Neuronal stem cell (in vitro differentiated cells): ENCODE measurements around the gene SLC6A7.

ENCODE experiments used
- DNase-seq: peaks from one replicate; pipeline ENCODE4 v3.0.0-alpha.2; 2013; ENCODE audit warnings: low spot score
- H2AFZ ChIP-seq: one replicate; pipeline ENCODE4 v1.6.1; 2013; ENCODE audit warnings: mild to moderate bottlenecking, low read length, inconsistent platforms
- H2AK5ac ChIP-seq: 2 replicates; pipeline ENCODE4 v1.6.1; 2013; ENCODE audit warnings: low read depth, mild to moderate bottlenecking, inconsistent platforms, low read length, moderate library complexity, mixed read lengths
- H2BK120ac ChIP-seq: 2 replicates; pipeline ENCODE4 v1.6.1; 2013; ENCODE audit warnings: low read depth, mild to moderate bottlenecking, inconsistent platforms, low read length, moderate library complexity, mixed read lengths
- H2BK12ac ChIP-seq: one replicate; pipeline ENCODE4 v1.6.1; 2013; ENCODE audit warnings: low read length, inconsistent platforms
- H2BK15ac ChIP-seq: 2 replicates; pipeline ENCODE4 v1.6.1; 2013; ENCODE audit warnings: mild to moderate bottlenecking, low read length, inconsistent platforms, mixed read lengths
- H2BK5ac ChIP-seq: one replicate; pipeline ENCODE4 v1.6.1; 2013; ENCODE audit warnings: inconsistent platforms, mild to moderate bottlenecking, low read length, moderate library complexity
- H3K14ac ChIP-seq: one replicate; pipeline ENCODE4 v1.6.1; 2013; ENCODE audit warnings: low read length, inconsistent platforms
- H3K18ac ChIP-seq: 2 replicates; pipeline ENCODE4 v1.6.1; 2013; ENCODE audit warnings: low read length, inconsistent platforms
- H3K23ac ChIP-seq: 2 replicates; pipeline ENCODE4 v1.6.1; 2013; ENCODE audit warnings: low read depth, mild to moderate bottlenecking, mixed read lengths, low read length, inconsistent platforms; ENCODE audit not compliant: poor library complexity
- H3K27ac ChIP-seq: replicated peaks from 3 replicates; pipeline ENCODE4 v1.5.1; 2013; ENCODE audit warnings: low read length, inconsistent platforms
- H3K27me3 ChIP-seq, 3 experiments: 2 replicates each; pipeline ENCODE4 v1.6.1; 2013; ENCODE audit warnings: low read length in 3 of 3, mild to moderate bottlenecking in 2 of 3, inconsistent platforms in 1 of 3, low read depth in 1 of 3, mixed read lengths in 1 of 3, moderate library complexity in 1 of 3; ENCODE audit not compliant: control insufficient read depth in 3 of 3, insufficient read depth in 3 of 3
- H3K36me3 ChIP-seq, 2 donors: replicated peaks in 1 of 2; 2 replicates each; pipeline ENCODE4 v1.6.1; 2013; ENCODE audit warnings: low read length in 2 of 2; ENCODE audit not compliant: control insufficient read depth in 2 of 2, insufficient read depth in 2 of 2
- H3K4ac ChIP-seq: 2 replicates; pipeline ENCODE4 v1.6.1; 2013; ENCODE audit warnings: inconsistent platforms, mild to moderate bottlenecking, low read length, moderate library complexity
- H3K4me1 ChIP-seq, 2 donors: 1 replicate in 1 of 2; 2 replicates in 1 of 2; pipeline ENCODE4 v1.6.1; 2013; ENCODE audit warnings: low read length in 2 of 2, low read depth in 1 of 2; ENCODE audit not compliant: control insufficient read depth in 2 of 2, insufficient read depth in 1 of 2
- H3K4me2 ChIP-seq: one replicate; pipeline ENCODE4 v1.6.1; 2013; ENCODE audit warnings: mild to moderate bottlenecking, low read length, inconsistent platforms; ENCODE audit not compliant: insufficient read depth, poor library complexity, severe bottlenecking
- H3K4me3 ChIP-seq, 2 donors: 2 replicates each; pipeline ENCODE4 v1.5.1; 2013; ENCODE audit warnings: low read length in 2 of 2, mild to moderate bottlenecking in 2 of 2, inconsistent platforms in 1 of 2, moderate library complexity in 1 of 2
- H3K79me1 ChIP-seq: one replicate; pipeline ENCODE4 v1.6.1; 2013; ENCODE audit warnings: low read depth, mild to moderate bottlenecking, inconsistent platforms, low read length, moderate library complexity
- H3K9ac ChIP-seq: one replicate; pipeline ENCODE4 v1.6.1; 2013; ENCODE audit warnings: mild to moderate bottlenecking, low read depth, low read length, inconsistent platforms; ENCODE audit not compliant: poor library complexity
- H3K9me3 ChIP-seq, 2 donors: replicated peaks in 1 of 2; 2 replicates each; pipeline versions ENCODE3 to v1.6.1; 2013; ENCODE audit warnings: low read length in 2 of 2, mild to moderate bottlenecking in 2 of 2, inconsistent platforms in 1 of 2, low read depth in 1 of 2, mixed read lengths in 1 of 2, moderate library complexity in 1 of 2; ENCODE audit not compliant: control insufficient read depth in 2 of 2, insufficient read depth in 1 of 2
- H4K8ac ChIP-seq: one replicate; pipeline ENCODE4 v1.6.1; 2013; ENCODE audit warnings: low read depth, mild to moderate bottlenecking, inconsistent platforms, low read length, moderate library complexity
- H4K91ac ChIP-seq: one replicate; pipeline ENCODE4 v1.6.1; 2013; ENCODE audit warnings: low read length, low read depth, mild to moderate bottlenecking, inconsistent platforms; ENCODE audit not compliant: poor library complexity
- WGBS, 2 donors: extraction: QIAGEN DNeasy Blood & Tissue Kit; methylation state at CpG; one replicate each; pipeline ENCODE4 v1.1.7; 2013; ENCODE audit warnings: missing lambda C conversion rate in 2 of 2, mixed read lengths in 1 of 2; ENCODE audit not compliant: insufficient read length in 2 of 2, insufficient replicate concordance in 1 of 2; ENCODE audit errors: extremely low coverage in 2 of 2; 5-methylcytosine and 5-hydroxymethylcytosine counted together

Gene SLC6A7

GRCh38 chr5:150147670-150148069 is 42.2 kb upstream of the SLC6A7 start:
- H3K14ac ChIP-seq: no peak overlapping the region
- no peak overlapping the region for H4K8ac ChIP-seq
- no peak overlapping the region for H3K23ac ChIP-seq
- no peaks in the 10 kb centered on the region for H3K79me1 ChIP-seq
- no peak overlapping the region for H4K91ac ChIP-seq
- H3K36me3 ChIP-seq: no peaks in the 10 kb centered on the region
- H3K9me3 ChIP-seq: no peaks in the 10 kb centered on the region
- no peaks in the 10 kb centered on the region for H3K27me3 ChIP-seq
- no peak overlapping the region for H2BK5ac ChIP-seq
- H2AFZ ChIP-seq: no peak overlapping the region
- H2AK5ac ChIP-seq: no peak overlapping the region
- no peak overlapping the region for H3K4ac ChIP-seq
- no peak overlapping the region for H2BK120ac ChIP-seq
- no peak overlapping the region for H3K4me2 ChIP-seq
- no peak for DNase-seq
- no peak overlapping the region for H2BK12ac ChIP-seq
- no peak overlapping the region for H2BK15ac ChIP-seq
- H3K4me1 ChIP-seq: peaks cover 30 to 42% of the 10 kb centered on the region in 2 donors
- H3K4me3 ChIP-seq: no peak overlapping the region
- H3K27ac ChIP-seq: no peak overlapping the region
- no peak overlapping the region for H3K18ac ChIP-seq
- H3K9ac ChIP-seq: no peak overlapping the region
- WGBS, 2 donors: no CpG with 5 or more reads among the region's 7 CpGs

- no peak overlapping the region for H4K91ac ChIP-seq
- no peak overlapping the region for H3K23ac ChIP-seq
- no peak overlapping the region for H2BK12ac ChIP-seq
- no peak overlapping the region for H2AFZ ChIP-seq
- DNase-seq: no peak
- H2BK5ac ChIP-seq: no peak overlapping the region
- H3K4ac ChIP-seq: no peak overlapping the region
- H2AK5ac ChIP-seq: peak overlapping the region; percentile 24
- H2BK15ac ChIP-seq: no peak overlapping the region
- no peak overlapping the region for H3K18ac ChIP-seq
- H3K4me2 ChIP-seq: no peak overlapping the region
- no peak overlapping the region for H3K9ac ChIP-seq
- H3K4me3 ChIP-seq: no peak overlapping the region
- no peak overlapping the region for H3K27ac ChIP-seq
- H4K8ac ChIP-seq: no peak overlapping the region
- no CpG with 5 or more reads among the region's 11 CpGs for WGBS, 2 donors
- H2BK120ac ChIP-seq: no peak overlapping the region
- H3K36me3 ChIP-seq: no peaks in the 10 kb centered on the region
- H3K27me3 ChIP-seq: no peaks in the 10 kb centered on the region
- no peaks in the 10 kb centered on the region for H3K9me3 ChIP-seq
- peaks cover 31 to 35% of the 10 kb centered on the region in 2 donors for H3K4me1 ChIP-seq
- H3K79me1 ChIP-seq: no peaks in the 10 kb centered on the region
- no peak overlapping the region for H3K14ac ChIP-seq
Measured at GRCh38 chr5:150148117-150148927, 41.5 kb upstream of the SLC6A7 start.

DNA sequence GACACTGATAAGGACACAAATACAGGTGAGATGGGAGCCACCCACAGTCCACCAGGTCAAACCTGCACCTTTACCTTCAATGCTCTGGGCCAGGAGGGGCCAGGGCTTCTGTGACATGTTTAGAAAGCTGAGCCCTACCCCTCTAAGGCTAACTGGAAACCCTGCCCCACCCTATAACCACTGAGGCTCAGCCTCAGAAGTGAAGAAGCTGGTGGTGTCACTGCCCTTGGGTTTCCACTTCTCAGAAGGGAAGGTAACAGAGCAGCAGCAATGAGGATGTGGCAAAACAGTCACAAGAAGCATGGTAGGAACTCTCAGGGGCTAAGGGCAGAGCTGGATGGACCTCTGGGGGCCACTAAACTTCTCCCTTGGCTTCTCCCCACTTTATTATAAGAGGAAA is 40.2 kb upstream of the SLC6A7 start:
- Histone ChIP-seq H4K91ac (no peak overlapping the region), H3K14ac (no peak overlapping the region), H2AK5ac (no peak overlapping the region), H3K79me1 (no peaks in the 10 kb centered on the region), H3K9me3 (no peaks in the 10 kb centered on the region), H3K4me2 (no peak overlapping the region), H3K9ac (no peak overlapping the region), H2BK120ac (no peak overlapping the region), H3K4me3 (no peak overlapping the region), H2BK5ac (no peak overlapping the region), H2BK12ac (no peak overlapping the region), H3K27ac (no peak overlapping the region), H3K18ac (no peak overlapping the region), H2BK15ac (no peak overlapping the region), H3K36me3 (no peaks in the 10 kb centered on the region), H2AFZ (no peak overlapping the region), H4K8ac (no peak overlapping the region), H3K4me1 (peaks cover 23 to 27% of the 10 kb centered on the region in 2 donors), H3K27me3 (no peaks in the 10 kb centered on the region), H3K23ac (no peak overlapping the region), H3K4ac (no peak overlapping the region)
- no peak for DNase-seq

DNA sequence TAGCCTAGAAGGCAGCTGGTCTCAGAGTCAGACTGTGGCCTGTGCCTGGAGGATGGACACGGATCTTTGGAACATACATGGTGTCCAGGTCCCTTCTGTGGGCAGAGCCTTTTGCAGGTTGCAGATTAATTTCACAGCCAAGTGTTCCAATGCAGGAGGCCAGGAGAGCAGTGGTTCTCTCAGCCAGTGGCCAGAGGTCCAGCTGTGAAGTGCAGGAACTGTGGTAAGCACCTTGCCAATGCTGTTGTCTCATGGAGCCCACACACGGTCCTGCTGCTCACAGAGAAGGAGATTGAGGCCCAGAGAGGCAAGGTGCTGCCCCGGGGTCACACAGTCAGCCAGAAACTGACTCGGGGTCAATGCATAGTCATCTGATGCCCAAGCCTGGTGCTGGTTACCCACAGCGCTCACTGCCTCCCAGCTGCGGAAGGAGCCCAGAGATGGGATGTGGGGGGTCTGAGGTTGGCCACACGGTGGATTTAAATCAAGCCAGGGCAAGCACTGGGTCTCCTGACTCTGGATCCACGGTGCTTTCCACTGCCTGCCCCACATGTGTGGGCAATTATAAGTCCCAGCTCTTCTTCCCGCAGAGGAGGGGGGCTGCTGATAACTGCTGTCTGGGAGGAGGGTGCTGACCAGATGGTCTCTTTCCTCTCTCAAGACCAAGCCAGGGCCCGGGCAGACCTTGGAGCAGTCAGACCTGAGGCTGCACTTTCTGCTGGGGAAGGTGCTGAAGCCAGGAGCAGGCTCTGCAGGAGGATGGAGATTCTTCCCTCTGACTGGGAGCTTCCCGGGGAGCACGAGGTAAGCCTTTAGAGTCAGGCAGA is 37.0 kb upstream of the SLC6A7 start:
- DNase-seq: no peak
- Histone ChIP-seq H3K9me3 (no peaks in the 10 kb centered on the region), H3K27ac (no peak overlapping the region), H3K36me3 (no peaks in the 10 kb centered on the region), H2AK5ac (peak overlapping the region; percentile 51), H3K4me1 (peaks cover 21 to 29% of the 10 kb centered on the region in 2 donors), H3K9ac (peak overlapping the region; percentile 54), H3K4ac (no peak overlapping the region), H3K79me1 (no peaks in the 10 kb centered on the region), H3K18ac (peak overlapping the region; percentile 39), H4K8ac (no peak overlapping the region), H3K14ac (peak overlapping the region; percentile 72), H2BK12ac (peak overlapping the region; percentile 51), H2AFZ (no peak overlapping the region), H3K4me2 (no peak overlapping the region), H2BK15ac (no peak overlapping the region), H2BK120ac (no peak overlapping the region), H2BK5ac (peak overlapping the region; percentile 15), H3K23ac (no peak overlapping the region), H4K91ac (no peak overlapping the region), H3K27me3 (no peaks in the 10 kb centered on the region), H3K4me3 (no peak overlapping the region)
- no CpG with 5 or more reads among the region's 12 CpGs for WGBS, 2 donors
